ENCODE data around the gene ZNF785.

ZNF785 gene

DNA sequence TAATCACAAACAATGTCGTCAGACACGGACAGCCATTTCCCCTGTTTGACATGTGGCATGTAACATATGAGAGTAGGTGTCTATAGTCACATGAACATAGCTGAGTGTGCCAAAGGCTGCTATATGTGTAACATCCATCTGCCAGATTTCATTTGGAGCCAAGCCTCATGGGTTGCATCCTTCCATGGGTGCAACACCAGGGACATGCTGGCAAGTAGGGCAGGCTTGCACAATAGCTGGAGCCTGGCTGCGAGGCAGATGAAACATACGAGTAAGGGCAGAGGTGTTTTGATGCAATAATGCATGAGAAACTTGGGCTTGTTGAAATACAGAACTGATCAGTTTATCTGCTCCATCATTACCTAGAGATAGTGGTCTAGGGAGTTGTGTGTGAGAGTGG is 33.7 kb upstream of the ZNF785 start:
- H3K27me3 ChIP-seq (ENCODE audit: control insufficient read depth, insufficient read depth, low read length), result no peaks in the 10 kb centered on the region; the same call in 1 of the 2 replicates

DNA sequence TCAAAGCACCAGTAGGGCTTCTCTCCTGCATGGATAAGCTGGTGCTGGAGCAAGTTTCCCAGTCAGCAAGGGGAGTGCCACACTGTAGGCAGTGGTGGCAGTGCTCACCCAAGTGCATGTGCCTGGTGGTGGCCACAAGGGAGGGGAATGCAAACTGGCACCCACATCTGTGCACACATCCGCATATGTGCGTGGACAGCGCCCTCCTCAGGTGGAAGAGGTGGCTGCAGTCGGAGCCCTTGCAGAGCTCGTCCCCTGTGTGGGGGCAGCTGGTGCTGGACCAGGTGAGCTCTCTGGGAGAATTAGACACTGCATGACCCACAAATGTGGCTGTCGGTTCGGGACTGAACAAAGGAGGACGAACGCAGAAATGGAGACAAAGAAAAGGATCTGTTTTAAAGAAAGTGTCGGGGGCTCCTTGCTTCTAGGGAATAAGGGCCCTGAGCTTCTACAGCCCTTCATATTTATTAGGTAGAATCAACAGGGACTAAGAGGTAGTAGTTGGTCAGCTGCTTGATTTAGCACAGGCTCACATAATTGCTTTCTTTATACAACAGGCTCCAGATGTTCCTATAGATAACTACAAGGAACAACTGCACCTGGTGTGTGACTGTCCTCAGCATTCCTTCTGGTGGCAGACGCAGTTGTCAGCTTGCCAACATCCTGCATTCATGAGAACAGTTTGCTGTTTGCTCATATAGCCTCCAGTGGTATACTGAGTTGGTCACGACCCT is 30.0 kb upstream of the ZNF785 start:
- H3K36me3 ChIP-seq (ENCODE audit: control insufficient read depth, insufficient read depth, low read length), result no peaks in the 10 kb centered on the region
- no peak overlapping the region for H3K9ac ChIP-seq (ENCODE audit: low read depth, low read length)
- no peak overlapping the region for H3K27ac ChIP-seq (ENCODE audit: low read depth, low read length)
- H3K27me3 ChIP-seq (ENCODE audit: control insufficient read depth, insufficient read depth, low read length), result no peaks in the 10 kb centered on the region; the same call in 1 of the 2 replicates
- H3K9me3 ChIP-seq (ENCODE audit: control insufficient read depth, insufficient read depth, low read length), result no peaks in the 10 kb centered on the region
- no peak overlapping the region for H3K4me3 ChIP-seq (ENCODE audit: low read depth, low read length)
- no peaks in the 10 kb centered on the region for H3K4me1 ChIP-seq (ENCODE audit: control insufficient read depth, insufficient read depth, low read length)

More for the DNA sequence above, 33.7 kb upstream of the ZNF785 start:
- Histone ChIP-seq H3K9me3 (ENCODE audit: control insufficient read depth, insufficient read depth, low read length) (no peaks in the 10 kb centered on the region), H3K9ac (ENCODE audit: low read depth, low read length) (no peak overlapping the region), H3K36me3 (ENCODE audit: control insufficient read depth, insufficient read depth, low read length) (no peaks in the 10 kb centered on the region), H3K4me1 (ENCODE audit: control insufficient read depth, insufficient read depth, low read length) (no peaks in the 10 kb centered on the region), H3K27ac (ENCODE audit: low read depth, low read length) (no peak overlapping the region), H3K4me3 (ENCODE audit: low read depth, low read length) (no peak overlapping the region)

DNA sequence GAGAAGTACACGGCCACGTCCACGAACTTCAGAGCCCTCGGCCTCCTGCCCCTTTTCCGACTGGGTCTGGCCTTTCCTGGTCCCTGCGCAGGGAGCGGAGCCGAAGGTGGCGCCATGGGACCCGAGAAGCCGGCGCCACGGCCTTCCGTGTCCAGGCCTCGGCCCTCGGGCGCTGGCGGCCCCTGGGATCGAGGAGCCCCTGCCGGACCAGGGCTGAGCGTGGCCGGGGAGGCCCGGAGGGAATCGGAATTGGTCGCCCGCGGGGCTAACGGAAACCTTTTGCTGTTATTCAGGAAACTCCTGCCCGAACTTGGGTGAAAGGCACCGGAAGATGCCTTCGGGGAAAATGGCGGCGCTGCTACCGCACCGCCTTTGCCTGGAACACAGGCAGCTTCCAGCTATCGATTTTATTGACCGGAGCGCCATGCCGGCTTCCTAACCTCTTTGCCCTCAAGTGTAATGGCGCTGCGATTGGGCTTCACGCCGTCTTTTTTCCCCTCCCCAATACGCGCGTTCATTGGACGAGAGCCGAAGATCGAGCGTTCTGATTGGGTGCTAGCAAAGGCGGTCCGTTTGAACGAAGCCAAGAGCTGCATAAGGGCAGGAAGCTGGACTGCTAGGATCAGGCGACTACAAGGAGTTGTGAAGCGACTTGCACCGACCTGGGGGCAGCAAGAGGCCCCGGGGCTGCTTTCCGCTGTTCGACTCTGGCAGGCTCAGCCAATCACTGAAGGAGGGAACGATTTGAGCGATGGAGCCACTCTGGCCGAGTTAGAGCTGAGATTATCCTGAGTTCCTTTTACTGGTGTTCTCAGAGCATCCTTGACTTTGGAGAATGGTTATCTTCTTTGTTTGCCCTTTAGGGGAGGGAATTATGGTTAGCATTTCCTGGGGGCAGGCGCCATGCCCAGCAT is 24.7 kb upstream of the ZNF785 start, which contains the start of gene ZNF689:
Gene ZNF689 (minus strand): TSS at position 464 of the 914 bp plus-strand sequence. CDS start 348 bp downstream, at position 116.
- Histone ChIP-seq H3K9me3 (ENCODE audit: control insufficient read depth, insufficient read depth, low read length) (no peaks in the 10 kb centered on the region), H3K36me3 (ENCODE audit: control insufficient read depth, insufficient read depth, low read length) (peaks cover 25% of the 10 kb centered on the region), H3K4me1 (ENCODE audit: control insufficient read depth, insufficient read depth, low read length) (peaks cover 4% of the 10 kb centered on the region; the same call in 1 of the 2 replicates), H3K27me3 (ENCODE audit: control insufficient read depth, insufficient read depth, low read length) (no peaks in the 10 kb centered on the region), H3K9ac (ENCODE audit: low read depth, low read length) (peak within 1 kb of the TSS; percentile 98), H3K27ac (ENCODE audit: low read depth, low read length) (peak within 1 kb of the TSS; percentile 97), H3K4me3 (ENCODE audit: low read depth, low read length) (peak within 1 kb of the TSS; percentile 98)

DNA sequence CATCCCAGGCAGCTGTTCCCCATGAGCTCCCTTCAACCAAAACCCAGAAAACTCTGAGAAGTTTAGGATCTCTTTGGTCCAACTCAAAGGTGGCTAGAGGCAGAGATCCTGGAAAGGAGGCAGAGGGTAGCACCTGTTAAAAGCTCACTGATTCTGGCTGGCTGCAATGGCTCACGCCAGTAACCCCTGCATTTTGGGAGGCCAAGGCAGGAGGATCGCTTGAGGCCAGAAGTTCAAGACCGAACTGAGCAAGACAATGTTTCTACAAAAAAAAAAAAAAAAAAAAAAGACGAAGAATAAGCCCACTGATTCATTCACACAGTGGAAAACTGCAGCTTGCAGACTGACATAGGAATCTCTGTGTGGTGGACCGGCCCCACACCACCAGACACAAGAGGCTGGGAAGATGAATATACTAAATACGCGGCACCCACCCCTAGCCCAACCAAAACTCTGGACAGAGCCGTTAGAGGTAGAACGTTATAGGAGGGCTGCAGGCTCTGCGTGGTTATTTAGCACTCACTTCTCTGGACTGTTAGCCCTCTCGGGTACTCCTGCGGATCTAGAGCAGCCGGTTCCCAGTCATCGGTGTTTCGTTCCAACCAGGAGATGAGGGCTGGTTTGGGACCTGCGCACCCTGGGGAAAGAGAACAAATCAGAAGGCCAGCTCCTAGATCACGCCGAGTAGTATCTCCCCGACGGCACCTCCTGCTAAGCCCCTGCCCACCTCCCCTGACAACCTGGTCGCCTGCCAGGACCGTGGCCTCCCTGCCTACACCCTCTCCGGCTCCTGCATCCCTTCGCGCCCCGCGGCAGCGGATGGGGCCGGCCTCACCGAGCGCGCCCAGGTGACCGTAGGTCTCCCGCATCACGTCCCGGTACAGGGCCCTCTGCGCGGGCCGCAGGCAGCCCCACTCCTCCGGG is 23.8 kb upstream of the ZNF785 start:
- Histone ChIP-seq H3K4me3 (ENCODE audit: low read depth, low read length) (peak overlapping the region; percentile 98), H3K9ac (ENCODE audit: low read depth, low read length) (peak overlapping the region; percentile 98), H3K9me3 (ENCODE audit: control insufficient read depth, insufficient read depth, low read length) (no peaks in the 10 kb centered on the region), H3K27me3 (ENCODE audit: control insufficient read depth, insufficient read depth, low read length) (no peaks in the 10 kb centered on the region), H3K36me3 (ENCODE audit: control insufficient read depth, insufficient read depth, low read length) (peaks cover 34% of the 10 kb centered on the region), H3K27ac (ENCODE audit: low read depth, low read length) (peak overlapping the region; percentile 97), H3K4me1 (ENCODE audit: control insufficient read depth, insufficient read depth, low read length) (peaks cover 4% of the 10 kb centered on the region; the same call in 1 of the 2 replicates)

DNA sequence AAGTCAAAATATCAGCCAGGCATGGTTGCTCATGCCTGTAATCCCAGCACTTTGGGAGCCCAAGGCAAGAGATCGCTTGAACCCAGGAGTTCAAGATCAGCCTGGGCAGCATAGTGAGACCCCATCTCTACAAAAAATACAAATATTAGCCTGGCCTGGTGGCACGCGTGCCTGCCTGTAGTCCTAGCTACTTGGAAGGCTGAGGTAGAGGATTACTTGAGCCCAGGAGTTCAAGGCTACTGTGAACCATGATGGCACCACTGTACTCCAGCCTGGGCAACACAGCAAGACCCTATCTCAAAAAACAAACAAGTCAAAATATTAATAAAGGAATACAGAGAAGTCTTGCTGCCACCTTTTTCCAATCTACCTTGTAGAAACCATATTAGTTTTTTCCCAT is 20.5 kb upstream of the ZNF785 start:
- H3K9me3 ChIP-seq (ENCODE audit: control insufficient read depth, insufficient read depth, low read length), result no peaks in the 10 kb centered on the region
- H3K4me1 ChIP-seq (ENCODE audit: control insufficient read depth, insufficient read depth, low read length), result peaks cover 4% of the 10 kb centered on the region; the same call in 1 of the 2 replicates
- no peaks in the 10 kb centered on the region for H3K27me3 ChIP-seq (ENCODE audit: control insufficient read depth, insufficient read depth, low read length)
- H3K36me3 ChIP-seq (ENCODE audit: control insufficient read depth, insufficient read depth, low read length), result peaks cover 45% of the 10 kb centered on the region
- H3K9ac ChIP-seq (ENCODE audit: low read depth, low read length), result no peak overlapping the region
- no peak overlapping the region for H3K27ac ChIP-seq (ENCODE audit: low read depth, low read length)
- H3K4me3 ChIP-seq (ENCODE audit: low read depth, low read length), result no peak overlapping the region

DNA sequence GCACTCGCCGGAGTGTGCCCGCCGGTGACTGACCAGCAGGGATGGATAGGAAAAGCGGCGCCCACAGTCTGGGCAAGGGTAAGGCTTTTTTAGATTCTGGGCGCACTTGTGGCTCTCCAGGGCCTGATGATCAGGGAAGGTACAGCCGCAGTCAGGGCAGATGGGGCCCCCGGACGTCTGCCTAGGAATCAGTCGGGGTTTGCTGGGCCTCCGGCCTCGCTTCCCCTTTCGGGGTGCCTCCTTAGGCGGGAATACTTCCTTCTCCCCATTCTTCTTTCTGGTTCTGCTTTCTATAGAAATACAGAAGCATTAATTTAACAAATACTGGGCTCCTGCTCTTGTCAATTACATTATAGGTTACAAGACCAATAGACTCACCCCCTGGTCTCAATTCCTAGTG is 19.7 kb upstream of the ZNF785 start:
- H3K27ac ChIP-seq (ENCODE audit: low read depth, low read length), result no peak overlapping the region
- no peaks in the 10 kb centered on the region for H3K9me3 ChIP-seq (ENCODE audit: control insufficient read depth, insufficient read depth, low read length)
- H3K9ac ChIP-seq (ENCODE audit: low read depth, low read length), result no peak overlapping the region
- H3K36me3 ChIP-seq (ENCODE audit: control insufficient read depth, insufficient read depth, low read length), result peaks cover 45% of the 10 kb centered on the region
- no peak overlapping the region for H3K4me3 ChIP-seq (ENCODE audit: low read depth, low read length)
- peaks cover 4% of the 10 kb centered on the region; the same call in 1 of the 2 replicates for H3K4me1 ChIP-seq (ENCODE audit: control insufficient read depth, insufficient read depth, low read length)
- H3K27me3 ChIP-seq (ENCODE audit: control insufficient read depth, insufficient read depth, low read length), result no peaks in the 10 kb centered on the region

DNA sequence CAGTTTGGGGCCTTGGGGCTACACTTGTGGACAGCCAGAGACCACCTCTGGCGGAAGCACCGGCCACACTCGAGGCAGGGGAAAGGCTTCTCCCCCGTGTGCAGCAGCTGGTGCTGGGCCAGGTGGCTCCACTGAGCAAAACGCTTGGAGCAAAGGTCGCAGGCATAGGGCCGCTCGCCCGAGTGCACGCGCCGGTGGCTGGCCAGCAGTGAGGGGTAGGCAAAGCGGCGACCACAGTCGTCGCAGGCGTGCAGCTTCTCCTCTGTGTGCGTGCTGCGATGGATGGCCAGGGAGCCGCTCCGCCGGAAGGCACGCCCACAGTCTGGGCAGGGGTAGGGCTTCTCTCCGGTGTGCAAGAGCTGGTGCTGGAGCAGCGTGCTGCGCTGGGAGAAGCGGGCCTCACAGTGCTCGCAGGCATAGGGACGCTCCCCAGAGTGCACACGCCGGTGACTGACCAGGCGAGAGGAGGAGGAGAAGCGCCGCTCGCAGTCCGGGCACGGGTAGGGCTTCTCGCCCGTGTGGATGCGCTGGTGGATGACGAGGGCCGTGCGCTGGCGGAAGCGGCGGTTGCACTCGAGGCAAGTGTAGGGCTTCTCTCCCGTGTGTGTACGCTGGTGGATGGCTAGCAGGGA is 18.9 kb upstream of the ZNF785 start:
- no peak overlapping the region for H3K27ac ChIP-seq (ENCODE audit: low read depth, low read length)
- H3K4me1 ChIP-seq (ENCODE audit: control insufficient read depth, insufficient read depth, low read length), result peaks cover 4% of the 10 kb centered on the region; the same call in 1 of the 2 replicates
- no peaks in the 10 kb centered on the region for H3K27me3 ChIP-seq (ENCODE audit: control insufficient read depth, insufficient read depth, low read length)
- peaks cover 45% of the 10 kb centered on the region for H3K36me3 ChIP-seq (ENCODE audit: control insufficient read depth, insufficient read depth, low read length)
- H3K4me3 ChIP-seq (ENCODE audit: low read depth, low read length), result no peak overlapping the region
- no peak overlapping the region for H3K9ac ChIP-seq (ENCODE audit: low read depth, low read length)
- no peaks in the 10 kb centered on the region for H3K9me3 ChIP-seq (ENCODE audit: control insufficient read depth, insufficient read depth, low read length)

DNA sequence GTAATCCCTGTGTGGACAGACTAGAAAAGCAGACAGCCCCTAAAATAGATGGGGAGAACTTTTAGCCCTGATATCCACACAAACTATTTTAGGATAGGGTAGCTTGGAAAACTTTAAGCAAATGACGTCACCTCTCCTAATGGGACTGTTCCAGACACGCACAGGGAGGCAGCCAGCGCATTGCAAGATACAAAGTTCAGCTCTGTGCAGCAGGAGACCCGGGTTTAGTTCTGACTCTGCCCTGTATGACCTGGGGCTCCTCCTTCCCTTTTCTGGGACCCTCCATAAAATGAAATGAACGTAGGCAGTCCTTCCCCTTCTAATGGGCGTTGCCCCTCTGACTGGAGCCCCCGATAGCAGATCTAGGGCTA is 18.4 kb upstream of the ZNF785 start:
- Histone ChIP-seq H3K9me3 (ENCODE audit: control insufficient read depth, insufficient read depth, low read length) (no peaks in the 10 kb centered on the region), H3K4me1 (ENCODE audit: control insufficient read depth, insufficient read depth, low read length) (no peaks in the 10 kb centered on the region), H3K27ac (ENCODE audit: low read depth, low read length) (no peak overlapping the region), H3K4me3 (ENCODE audit: low read depth, low read length) (no peak overlapping the region), H3K9ac (ENCODE audit: low read depth, low read length) (no peak overlapping the region), H3K27me3 (ENCODE audit: control insufficient read depth, insufficient read depth, low read length) (no peaks in the 10 kb centered on the region), H3K36me3 (ENCODE audit: control insufficient read depth, insufficient read depth, low read length) (peaks cover 45% of the 10 kb centered on the region)

DNA sequence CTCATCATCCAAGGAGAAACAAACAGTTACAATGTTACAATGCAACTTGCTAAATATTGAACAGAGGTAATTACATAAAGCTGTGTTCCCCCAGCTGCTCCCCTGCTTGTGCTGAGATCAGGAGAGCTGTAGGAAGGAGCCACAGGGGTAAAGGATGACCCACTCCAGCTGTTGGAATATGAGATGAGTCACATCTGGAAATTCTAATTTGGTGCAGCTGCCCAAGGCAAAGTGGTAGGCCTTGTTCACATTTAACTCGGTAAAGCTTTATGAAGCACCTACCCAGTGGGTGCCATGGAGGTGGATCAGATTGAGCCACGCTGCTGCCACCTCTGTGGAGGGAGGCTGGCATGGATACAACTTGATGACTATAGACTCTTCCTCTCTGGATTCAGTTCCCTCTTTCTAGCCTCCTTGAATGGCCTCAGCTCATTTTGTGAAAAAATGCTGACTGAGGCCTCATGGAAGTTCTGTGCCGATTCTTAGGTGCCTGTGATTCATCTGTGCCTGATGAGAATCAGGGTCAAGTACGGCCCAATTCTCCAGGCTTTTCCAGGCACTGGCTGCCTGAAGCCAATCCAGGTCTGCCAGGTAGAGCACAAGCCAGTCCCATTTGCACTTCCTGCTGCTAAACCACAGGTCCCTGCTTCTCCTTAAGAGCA is 17.2 kb upstream of the ZNF785 start:
- H3K27ac ChIP-seq (ENCODE audit: low read depth, low read length), result no peak overlapping the region
- H3K4me3 ChIP-seq (ENCODE audit: low read depth, low read length), result no peak overlapping the region
- no peak overlapping the region for H3K9ac ChIP-seq (ENCODE audit: low read depth, low read length)
- no peaks in the 10 kb centered on the region for H3K9me3 ChIP-seq (ENCODE audit: control insufficient read depth, insufficient read depth, low read length)
- no peaks in the 10 kb centered on the region for H3K27me3 ChIP-seq (ENCODE audit: control insufficient read depth, insufficient read depth, low read length)
- peaks cover 40% of the 10 kb centered on the region for H3K36me3 ChIP-seq (ENCODE audit: control insufficient read depth, insufficient read depth, low read length)
- H3K4me1 ChIP-seq (ENCODE audit: control insufficient read depth, insufficient read depth, low read length), result no peaks in the 10 kb centered on the region

DNA sequence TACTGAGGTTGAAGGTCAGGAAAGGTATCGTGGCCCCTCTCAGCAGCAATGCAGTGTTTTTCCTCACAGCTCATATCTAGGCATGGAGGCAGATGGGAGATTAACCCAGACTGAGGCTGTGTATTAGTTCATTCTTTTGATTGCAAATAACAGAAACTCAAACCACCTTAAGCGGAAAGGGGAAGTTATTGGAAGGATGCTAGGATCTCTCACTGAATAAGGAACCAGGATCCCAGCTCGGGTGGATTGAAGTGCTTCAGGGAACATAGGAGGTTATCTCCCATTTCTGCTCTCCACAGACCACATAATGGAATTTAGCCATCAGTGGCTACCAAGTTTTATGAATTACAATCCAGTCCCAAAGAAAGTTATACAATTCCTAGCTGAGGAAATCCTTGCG is 16.5 kb upstream of the ZNF785 start:
- Histone ChIP-seq H3K4me1 (ENCODE audit: control insufficient read depth, insufficient read depth, low read length) (no peaks in the 10 kb centered on the region), H3K27me3 (ENCODE audit: control insufficient read depth, insufficient read depth, low read length) (no peaks in the 10 kb centered on the region), H3K9me3 (ENCODE audit: control insufficient read depth, insufficient read depth, low read length) (no peaks in the 10 kb centered on the region), H3K4me3 (ENCODE audit: low read depth, low read length) (no peak overlapping the region), H3K36me3 (ENCODE audit: control insufficient read depth, insufficient read depth, low read length) (peaks cover 34% of the 10 kb centered on the region), H3K27ac (ENCODE audit: low read depth, low read length) (no peak overlapping the region), H3K9ac (ENCODE audit: low read depth, low read length) (no peak overlapping the region)
